Measurements from ENCODE around the gene TTLL7.

DNA sequence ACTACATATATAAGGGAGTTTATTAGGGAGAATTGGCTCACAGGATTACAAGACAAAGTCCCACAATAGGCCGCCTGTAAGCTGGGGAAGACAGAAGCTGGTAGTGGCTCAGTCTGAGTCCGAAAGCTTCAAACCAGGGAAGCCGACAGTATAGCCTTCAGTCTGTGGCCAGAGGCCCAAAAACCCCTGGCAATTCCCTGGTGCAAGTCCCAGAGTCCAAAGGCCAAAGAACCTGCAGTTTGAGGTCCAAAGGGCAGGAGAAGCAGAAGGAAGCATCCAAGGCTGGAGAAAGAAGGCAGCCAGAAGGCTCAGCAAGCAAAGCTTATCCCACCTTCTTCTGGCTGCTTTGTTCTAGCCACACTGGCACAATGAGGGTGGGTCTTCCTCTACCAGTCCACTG is 13.9 kb downstream of the TTLL7 start:
- TF ChIP-seq, protein P1, sequence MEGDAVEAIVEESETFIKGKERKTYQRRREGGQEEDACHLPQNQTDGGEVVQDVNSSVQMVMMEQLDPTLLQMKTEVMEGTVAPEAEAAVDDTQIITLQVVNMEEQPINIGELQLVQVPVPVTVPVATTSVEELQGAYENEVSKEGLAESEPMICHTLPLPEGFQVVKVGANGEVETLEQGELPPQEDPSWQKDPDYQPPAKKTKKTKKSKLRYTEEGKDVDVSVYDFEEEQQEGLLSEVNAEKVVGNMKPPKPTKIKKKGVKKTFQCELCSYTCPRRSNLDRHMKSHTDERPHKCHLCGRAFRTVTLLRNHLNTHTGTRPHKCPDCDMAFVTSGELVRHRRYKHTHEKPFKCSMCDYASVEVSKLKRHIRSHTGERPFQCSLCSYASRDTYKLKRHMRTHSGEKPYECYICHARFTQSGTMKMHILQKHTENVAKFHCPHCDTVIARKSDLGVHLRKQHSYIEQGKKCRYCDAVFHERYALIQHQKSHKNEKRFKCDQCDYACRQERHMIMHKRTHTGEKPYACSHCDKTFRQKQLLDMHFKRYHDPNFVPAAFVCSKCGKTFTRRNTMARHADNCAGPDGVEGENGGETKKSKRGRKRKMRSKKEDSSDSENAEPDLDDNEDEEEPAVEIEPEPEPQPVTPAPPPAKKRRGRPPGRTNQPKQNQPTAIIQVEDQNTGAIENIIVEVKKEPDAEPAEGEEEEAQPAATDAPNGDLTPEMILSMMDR (IDR thresholded peaks at IDR 0.05), result no peak
- no peak for TF ChIP-seq POLR2A (IDR thresholded peaks at IDR 0.05)

Measured in sigmoid colon (tissue), 3 donors.